HG03039 (cell line): Measurements from ENCODE around the gene GSE1.
A peak's percentile ranks its signal among the peaks of the same experiment; 100 is the strongest.

Source experiments
- ATAC-seq: cut with Tn5 transposase; IDR thresholded peaks from one replicate; pipeline ENCODE4 v1.9.1; 2021; ENCODE audit warnings: mild to moderate bottlenecking, moderate library complexity; ENCODE audit not compliant: unreplicated experiment

The GSE1 gene

GRCh38 chr16:85605051-85605911, 7.8 kb upstream of the GSE1 start:
- ATAC-seq: no peak

- ATAC-seq: no peak
Measured at GRCh38 chr16:85605912-85606841, 6.9 kb upstream of the GSE1 start.

GRCh38 chr16:85606904-85607303, 6.2 kb upstream of the GSE1 start:
- no peak for ATAC-seq

- ATAC-seq: no peak
Measured at GRCh38 chr16:85607321-85607765, 5.8 kb upstream of the GSE1 start.

- ATAC-seq: no peak
Measured at GRCh38 chr16:85607796-85608514, 5.2 kb upstream of the GSE1 start.

- no peak for ATAC-seq
Measured at GRCh38 chr16:85608515-85608885, 4.6 kb upstream of the GSE1 start.

GRCh38 chr16:85608887-85609286, 4.2 kb upstream of the GSE1 start:
- ATAC-seq: no peak

GRCh38 chr16:85609539-85609938, 3.6 kb upstream of the GSE1 start:
- ATAC-seq: no peak

- no peak for ATAC-seq
Measured at GRCh38 chr16:85610059-85610445, 3.1 kb upstream of the GSE1 start.

GRCh38 chr16:85610446-85611193, 2.5 kb upstream of the GSE1 start:
- peak; percentile 36 for ATAC-seq

GRCh38 chr16:85611194-85611443, 2.0 kb upstream of the GSE1 start:
- no peak for ATAC-seq

- no peak for ATAC-seq
Measured at GRCh38 chr16:85611444-85612190, 1.5 kb upstream of the GSE1 start.

- ATAC-seq: no peak
Measured at GRCh38 chr16:85612191-85612800, 826 bp upstream of the GSE1 start.

GRCh38 chr16:85613604-85614337, 649 bp downstream of the GSE1 start:
- no peak for ATAC-seq

- ATAC-seq: no peak
Measured at GRCh38 chr16:85614338-85615013, 1.4 kb downstream of the GSE1 start.

- no peak for ATAC-seq
Measured at GRCh38 chr16:85615014-85615851, 2.1 kb downstream of the GSE1 start.

- no peak for ATAC-seq
Measured at GRCh38 chr16:85615852-85616606, 2.9 kb downstream of the GSE1 start.
